Activated CD4-positive, alpha-beta T cell treated with anti-CD3 and anti-CD28 coated beads, Interleukin-2, amount 10 ng/mL, durations not matched to agents 24 days and 14 days (primary cell): Measurements from ENCODE around the gene MACF1. TPM values are rescaled to one million over a fixed set of nuclear protein-coding genes. Genes with fewer than 3 reads are reported as not detected.
A peak's percentile ranks its signal among the peaks of the same experiment; 100 is the strongest.

Experiments
- DNase-seq: peaks from one replicate; pipeline ENCODE4 v3.0.0; 2022
- H3K27ac Mint-ChIP-seq: one replicate; pipeline ENCODE4 v1.8.0; 2022; ENCODE audit warnings: mild to moderate bottlenecking, mixed read lengths
- H3K27me3 Mint-ChIP-seq: one replicate; pipeline ENCODE4 v1.8.0; 2022; ENCODE audit warnings: mixed read lengths
- H3K36me3 Mint-ChIP-seq: one replicate; pipeline ENCODE4 v1.8.0; 2022; ENCODE audit warnings: low read depth, mild to moderate bottlenecking, mixed read lengths
- H3K4me1 Mint-ChIP-seq: one replicate; pipeline ENCODE4 v1.8.0; 2021; ENCODE audit warnings: mixed read lengths
- H3K4me3 Mint-ChIP-seq: one replicate; pipeline ENCODE4 v1.8.0; 2022; ENCODE audit warnings: mild to moderate bottlenecking, moderate library complexity, mixed read lengths
- H3K9me3 Mint-ChIP-seq: one replicate; pipeline ENCODE4 v1.8.0; 2021; ENCODE audit warnings: mixed read lengths
- intact Hi-C: fragments of 100-400 bp; cut with micrococcal nuclease; formaldehyde crosslinking; loops from one replicate; pipeline ENCODE4 v1.15.1; 2023
- total RNA-seq: library from RNA; stranded (reverse); gene quantifications from 2 replicates; pipeline ENCODE4 v1.2.3, GENCODE V29; 2022

Gene MACF1
- total RNA-seq, 1 donor from 2014 or later, result 204 TPM

- H3K4me1 Mint-ChIP-seq, result peaks cover 29% of the 10 kb centered on the region
- DNase-seq, result no peak
- H3K4me3 Mint-ChIP-seq, result no peak overlapping the region
- H3K9me3 Mint-ChIP-seq, result no peaks in the 10 kb centered on the region
- intact Hi-C loops, result no loop called here
- H3K27me3 Mint-ChIP-seq, result no peaks in the 10 kb centered on the region
- peaks cover 37% of the 10 kb centered on the region for H3K36me3 Mint-ChIP-seq
- H3K27ac Mint-ChIP-seq, result peak overlapping the region; percentile 0
Observed at GRCh38 chr1:39236971-39237370, 32.5 kb downstream of the MACF1 start.

- intact Hi-C loops, result no loop called here
- H3K9me3 Mint-ChIP-seq, result no peaks in the 10 kb centered on the region
- no peak for DNase-seq
- H3K4me3 Mint-ChIP-seq, result no peak overlapping the region
- H3K4me1 Mint-ChIP-seq, result peaks cover 26% of the 10 kb centered on the region
- H3K27me3 Mint-ChIP-seq, result no peaks in the 10 kb centered on the region
- H3K36me3 Mint-ChIP-seq, result peaks cover 32% of the 10 kb centered on the region
- peak overlapping the region; percentile 65 for H3K27ac Mint-ChIP-seq
Observed at GRCh38 chr1:39238476-39238875, 34.0 kb downstream of the MACF1 start.

- Mint-ChIP-seq H3K9me3 (no peaks in the 10 kb centered on the region), H3K27me3 (no peaks in the 10 kb centered on the region), H3K36me3 (peaks cover 37% of the 10 kb centered on the region)
Observed at GRCh38 chr1:39239968-39240367, 35.5 kb downstream of the MACF1 start.

GRCh38 chr1:39243302-39243701 lies 38.8 kb downstream of the MACF1 start:
- H3K4me3 Mint-ChIP-seq, result no peak overlapping the region
- H3K27me3 Mint-ChIP-seq, result no peaks in the 10 kb centered on the region
- DNase-seq, result no peak
- peaks cover 29% of the 10 kb centered on the region for H3K36me3 Mint-ChIP-seq
- peaks cover 21% of the 10 kb centered on the region for H3K4me1 Mint-ChIP-seq
- no peak overlapping the region for H3K27ac Mint-ChIP-seq
- intact Hi-C loops, result no loop called here
- H3K9me3 Mint-ChIP-seq, result no peaks in the 10 kb centered on the region

More at GRCh38 chr1:39239968-39240367, 35.5 kb downstream of the MACF1 start:
- Mint-ChIP-seq H3K4me3 (no peak overlapping the region), H3K4me1 (peaks cover 26% of the 10 kb centered on the region), H3K27ac (peak overlapping the region; percentile 73)
- DNase-seq, result no peak
- intact Hi-C loops, result no loop called here

- Mint-ChIP-seq H3K4me3 (no peak overlapping the region), H3K27me3 (no peaks in the 10 kb centered on the region), H3K4me1 (peaks cover 19% of the 10 kb centered on the region), H3K27ac (no peak overlapping the region), H3K9me3 (no peaks in the 10 kb centered on the region), H3K36me3 (peaks cover 39% of the 10 kb centered on the region)
- intact Hi-C loops, result loop anchor here (2.0 to 5.0 kb wide), 2 partner anchors 33 to 46 kb away; partner anchors contain the start of gene MACF1
- DNase-seq, result no peak
Observed at GRCh38 chr1:39250460-39251240, 46.2 kb downstream of the MACF1 start.

GRCh38 chr1:39255222-39255621 lies 50.7 kb downstream of the MACF1 start:
- no peaks in the 10 kb centered on the region for H3K27me3 Mint-ChIP-seq
- H3K4me3 Mint-ChIP-seq, result no peak overlapping the region
- no peak for DNase-seq
- no peaks in the 10 kb centered on the region for H3K9me3 Mint-ChIP-seq
- intact Hi-C loops, result no loop called here
- no peak overlapping the region for H3K27ac Mint-ChIP-seq
- H3K36me3 Mint-ChIP-seq, result peaks cover 37% of the 10 kb centered on the region
- H3K4me1 Mint-ChIP-seq, result peaks cover 14% of the 10 kb centered on the region

- intact Hi-C loops, result loop anchor here (1.0 kb wide), 3 partner anchors 66 to 156 kb away; no protein-coding TSS in a partner anchor
- H3K9me3 Mint-ChIP-seq, result no peaks in the 10 kb centered on the region
- peak; percentile 88 for DNase-seq
- H3K36me3 Mint-ChIP-seq, result peaks cover 28% of the 10 kb centered on the region
- H3K4me1 Mint-ChIP-seq, result peaks cover 21% of the 10 kb centered on the region
- no peak overlapping the region for H3K4me3 Mint-ChIP-seq
- H3K27ac Mint-ChIP-seq, result peak overlapping the region; percentile 57
- no peaks in the 10 kb centered on the region for H3K27me3 Mint-ChIP-seq
Observed at GRCh38 chr1:39258146-39258924, 53.8 kb downstream of the MACF1 start.

- Mint-ChIP-seq H3K27me3 (no peaks in the 10 kb centered on the region), H3K27ac (peak overlapping the region; percentile 15), H3K9me3 (no peaks in the 10 kb centered on the region), H3K36me3 (peaks cover 29% of the 10 kb centered on the region), H3K4me3 (no peak overlapping the region), H3K4me1 (peaks cover 23% of the 10 kb centered on the region)
- DNase-seq, result no peak
- intact Hi-C loops, result loop anchor here (1.0 kb wide), 3 partner anchors 67 to 157 kb away; no protein-coding TSS in a partner anchor
Observed at GRCh38 chr1:39258925-39259244, 54.4 kb downstream of the MACF1 start.

- peaks cover 27% of the 10 kb centered on the region for H3K36me3 Mint-ChIP-seq
- H3K27me3 Mint-ChIP-seq, result no peaks in the 10 kb centered on the region
- no peak for DNase-seq
- intact Hi-C loops, result no loop called here
- peaks cover 33% of the 10 kb centered on the region for H3K4me1 Mint-ChIP-seq
- H3K9me3 Mint-ChIP-seq, result no peaks in the 10 kb centered on the region
- no peak overlapping the region for H3K27ac Mint-ChIP-seq
- no peak overlapping the region for H3K4me3 Mint-ChIP-seq
Observed at GRCh38 chr1:39261712-39262221, 57.3 kb downstream of the MACF1 start.

- intact Hi-C loops, result no loop called here
- Mint-ChIP-seq H3K36me3 (peaks cover 23% of the 10 kb centered on the region), H3K4me3 (no peak overlapping the region), H3K27ac (peak overlapping the region; percentile 27), H3K9me3 (no peaks in the 10 kb centered on the region), H3K27me3 (no peaks in the 10 kb centered on the region), H3K4me1 (peaks cover 37% of the 10 kb centered on the region)
- DNase-seq, result no peak
Observed at GRCh38 chr1:39262802-39263201, 58.3 kb downstream of the MACF1 start.

- Mint-ChIP-seq H3K4me3 (no peak overlapping the region), H3K27me3 (no peaks in the 10 kb centered on the region), H3K27ac (peak overlapping the region; percentile 27), H3K36me3 (peaks cover 27% of the 10 kb centered on the region), H3K4me1 (peaks cover 58% of the 10 kb centered on the region), H3K9me3 (no peaks in the 10 kb centered on the region)
- intact Hi-C loops, result no loop called here
- no peak for DNase-seq
Observed at GRCh38 chr1:39266269-39266668, 61.8 kb downstream of the MACF1 start.

- Mint-ChIP-seq H3K9me3 (no peaks in the 10 kb centered on the region), H3K4me1 (peaks cover 54% of the 10 kb centered on the region), H3K27ac (peak overlapping the region; percentile 30), H3K27me3 (no peaks in the 10 kb centered on the region), H3K4me3 (no peak overlapping the region), H3K36me3 (peaks cover 25% of the 10 kb centered on the region)
- intact Hi-C loops, result no loop called here
- DNase-seq, result no peak
Observed at GRCh38 chr1:39266792-39267191, 62.3 kb downstream of the MACF1 start.

- Mint-ChIP-seq H3K36me3 (peaks cover 18% of the 10 kb centered on the region), H3K4me3 (peak overlapping the region; percentile 70), H3K9me3 (no peaks in the 10 kb centered on the region), H3K4me1 (peaks cover 55% of the 10 kb centered on the region), H3K27ac (peak overlapping the region; percentile 87), H3K27me3 (no peaks in the 10 kb centered on the region)
- intact Hi-C loops, result no loop called here
- peak; percentile 72 for DNase-seq
Observed at GRCh38 chr1:39268112-39268581, 63.7 kb downstream of the MACF1 start.

- H3K27ac Mint-ChIP-seq, result peak overlapping the region; percentile 87
- H3K4me3 Mint-ChIP-seq, result no peak overlapping the region
- H3K9me3 Mint-ChIP-seq, result no peaks in the 10 kb centered on the region
- H3K27me3 Mint-ChIP-seq, result no peaks in the 10 kb centered on the region
- H3K4me1 Mint-ChIP-seq, result peaks cover 52% of the 10 kb centered on the region
- intact Hi-C loops, result no loop called here
- H3K36me3 Mint-ChIP-seq, result peaks cover 16% of the 10 kb centered on the region
- no peak for DNase-seq
Observed at GRCh38 chr1:39268906-39269305, 64.4 kb downstream of the MACF1 start.
